CD4-positive, alpha-beta T cell treated with Interleukin-17A for 4 hours (primary cell): ENCODE measurements around the gene FAM184B.
"Not testable (repeated sequence)": the region's sequence is repeated elsewhere in the genome, so short reads cannot be mapped to it uniquely, and the experiment has no call there.

Experiments
- DNase-seq: peaks from one replicate; pipeline ENCODE4 v3.0.0-alpha.2; 2020; ENCODE audit warnings: mixed read lengths

The FAM184B gene

GRCh38 chr4:17713779-17714178 lies 67.6 kb downstream of the FAM184B start:
- no peak for DNase-seq

GRCh38 chr4:17712166-17712565 lies 69.3 kb downstream of the FAM184B start:
- no peak for DNase-seq

GRCh38 chr4:17711206-17711605 lies 70.2 kb downstream of the FAM184B start:
- DNase-seq: not testable (repeated sequence)

- no peak for DNase-seq
These were observed 71.7 kb downstream of the FAM184B start for GRCh38 chr4:17709763-17710068.

- no peak for DNase-seq
These were observed 72.2 kb downstream of the FAM184B start for GRCh38 chr4:17708992-17709762.

GRCh38 chr4:17707671-17708070 lies 73.8 kb downstream of the FAM184B start:
- no peak for DNase-seq

GRCh38 chr4:17705107-17705506 lies 76.3 kb downstream of the FAM184B start:
- no peak for DNase-seq

- DNase-seq: no peak
These were observed 77.3 kb downstream of the FAM184B start for GRCh38 chr4:17704020-17704650.

GRCh38 chr4:17702641-17703040 lies 78.8 kb downstream of the FAM184B start:
- DNase-seq: no peak

GRCh38 chr4:17701882-17702281 lies 79.5 kb downstream of the FAM184B start:
- no peak for DNase-seq

- no peak for DNase-seq
These were observed 80.1 kb downstream of the FAM184B start for GRCh38 chr4:17701138-17701839.

- no peak for DNase-seq
These were observed 82.0 kb downstream of the FAM184B start for GRCh38 chr4:17699380-17699779.

GRCh38 chr4:17698116-17698515 lies 83.3 kb downstream of the FAM184B start:
- DNase-seq: no peak

- no peak for DNase-seq
These were observed 86.1 kb downstream of the FAM184B start for GRCh38 chr4:17695341-17695740.

GRCh38 chr4:17694552-17694951 lies 86.9 kb downstream of the FAM184B start:
- DNase-seq: no peak

GRCh38 chr4:17690898-17691297 lies 90.5 kb downstream of the FAM184B start:
- DNase-seq: no peak

GRCh38 chr4:17690135-17690534 lies 91.3 kb downstream of the FAM184B start:
- no peak for DNase-seq

GRCh38 chr4:17688011-17688441 lies 93.4 kb downstream of the FAM184B start:
- DNase-seq: no peak

- no peak for DNase-seq
These were observed 94.1 kb downstream of the FAM184B start for GRCh38 chr4:17687237-17687857.

GRCh38 chr4:17684648-17685047 lies 96.8 kb downstream of the FAM184B start:
- not testable (repeated sequence) for DNase-seq

- DNase-seq: no peak
These were observed 99.2 kb downstream of the FAM184B start for GRCh38 chr4:17682222-17682566.

GRCh38 chr4:17681281-17682221 lies 99.9 kb downstream of the FAM184B start:
- DNase-seq: no peak
